Hematopoietic multipotent progenitor cell treated with erythropoietin and hydrocortisone succinate and interleukin-3 and kit ligand, for 15 days (in vitro differentiated cells): Measurements from ENCODE around the gene THSD7A.

ENCODE experiments used
- DNase-seq: peaks from one replicate; pipeline ENCODE4 v3.0.0-alpha.2; 2015; ENCODE audit warnings: low spot score

THSD7A gene

DNA sequence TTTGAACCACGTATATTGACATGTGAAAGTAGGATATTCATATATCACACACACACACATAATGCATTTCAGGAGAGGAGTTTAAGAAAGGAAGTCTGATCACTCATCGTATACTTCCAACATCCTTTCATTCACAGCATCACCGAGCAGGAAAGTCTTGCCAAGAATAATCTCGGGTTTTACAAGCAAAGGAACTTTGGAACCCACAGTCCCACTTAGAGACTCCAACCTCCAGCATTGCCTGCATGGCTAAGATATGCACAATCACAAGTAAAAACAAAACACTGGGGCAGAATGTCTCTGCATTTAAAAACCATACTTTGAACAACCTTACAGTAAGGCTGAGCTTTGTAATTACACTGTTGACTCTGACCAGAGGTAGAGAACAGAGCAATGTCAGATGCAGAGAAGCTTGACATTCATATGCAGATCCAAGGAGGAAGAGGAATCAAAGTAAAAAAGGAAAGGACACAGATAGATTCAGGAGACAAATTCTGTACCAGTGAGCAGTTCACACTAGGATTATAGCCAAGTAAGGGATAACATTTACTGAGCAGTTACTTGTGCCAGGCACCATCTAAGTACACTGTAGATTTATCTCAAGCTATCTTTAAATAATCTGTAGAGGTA is 14.8 kb downstream of the THSD7A start:
- no peak for DNase-seq

DNA sequence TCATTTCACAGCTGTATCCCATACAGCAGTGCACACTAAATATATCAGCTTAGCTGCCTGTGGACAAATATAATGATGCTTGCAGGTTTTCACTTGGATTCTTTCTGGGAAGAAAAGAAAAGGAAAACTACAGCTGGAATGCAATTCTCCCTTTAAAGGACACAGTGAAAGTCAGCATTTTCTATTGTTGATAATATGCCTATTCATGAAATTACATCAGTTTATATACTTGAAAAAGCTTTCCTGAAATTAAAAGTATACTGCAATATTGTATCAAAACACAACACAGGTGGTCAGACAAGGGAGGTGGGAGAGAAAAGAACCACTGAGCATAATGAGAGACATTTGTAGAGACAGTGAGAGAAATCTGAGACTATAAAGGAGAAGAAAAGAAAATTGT is 20.3 kb downstream of the THSD7A start:
- DNase-seq: no peak

DNA sequence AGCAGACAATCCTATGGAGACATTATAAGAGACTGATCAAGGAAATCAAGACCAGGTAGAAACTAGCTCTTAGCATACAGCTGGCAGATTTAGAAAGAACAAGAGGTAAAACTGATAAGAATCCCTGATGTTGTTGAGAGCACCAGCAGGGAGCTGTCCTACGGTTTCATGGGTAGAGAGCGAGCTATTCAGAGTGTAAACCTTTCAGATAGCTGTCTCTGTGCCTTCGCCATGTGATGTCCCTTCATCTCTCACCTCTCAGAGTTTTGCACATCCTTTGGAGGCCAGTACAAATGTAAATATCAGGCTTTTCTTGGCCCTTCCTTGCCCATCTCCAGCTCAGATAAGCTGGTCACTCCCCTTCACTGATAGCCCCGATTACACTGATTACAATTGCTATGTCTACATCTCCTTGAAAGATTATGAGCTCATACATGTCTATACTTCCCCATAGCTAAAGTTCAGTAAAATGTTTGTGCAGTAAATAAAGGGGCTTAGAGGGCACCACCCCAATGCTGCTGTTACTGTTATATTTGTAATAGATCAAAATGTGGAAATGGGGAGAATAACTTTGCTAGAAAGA is 21.9 kb downstream of the THSD7A start:
- no peak for DNase-seq

DNA sequence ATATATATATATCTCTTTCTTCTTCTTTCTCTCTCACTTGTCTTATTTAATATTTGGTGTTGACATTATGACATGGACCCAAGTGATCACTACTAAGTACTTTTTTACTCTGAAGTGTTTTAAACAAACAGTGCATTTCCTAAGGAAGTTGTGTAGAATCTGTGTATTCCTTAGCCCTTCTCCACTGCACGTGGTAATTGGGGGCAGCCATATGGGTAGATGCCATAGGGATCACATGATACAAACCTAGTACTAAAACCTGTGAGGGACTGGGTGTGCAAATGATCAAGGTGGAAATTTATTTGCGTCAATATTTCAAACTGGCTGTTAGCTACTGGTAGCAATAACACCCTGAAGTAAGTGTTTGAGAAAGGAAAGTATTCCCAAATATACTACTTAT is 25.0 kb downstream of the THSD7A start:
- no peak for DNase-seq

DNA sequence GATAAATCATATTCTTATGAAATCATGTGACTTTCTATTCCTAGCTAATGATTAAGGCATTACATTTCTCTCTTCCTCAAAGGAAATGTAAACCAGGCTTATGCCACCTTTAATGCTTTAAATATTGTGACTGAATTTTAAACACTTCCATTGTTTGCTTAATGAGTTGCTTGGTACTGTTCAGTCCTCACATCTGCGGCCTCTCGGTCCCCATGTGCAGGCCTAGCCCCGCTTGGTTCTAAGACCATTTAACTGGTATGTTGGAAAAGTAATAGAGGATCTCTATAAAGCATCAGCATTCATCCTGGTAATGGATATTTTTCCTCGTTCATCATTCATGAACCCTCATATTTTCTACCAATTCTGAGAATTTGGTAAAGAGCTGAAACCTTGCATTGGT is 27.4 kb downstream of the THSD7A start:
- no peak for DNase-seq

DNA sequence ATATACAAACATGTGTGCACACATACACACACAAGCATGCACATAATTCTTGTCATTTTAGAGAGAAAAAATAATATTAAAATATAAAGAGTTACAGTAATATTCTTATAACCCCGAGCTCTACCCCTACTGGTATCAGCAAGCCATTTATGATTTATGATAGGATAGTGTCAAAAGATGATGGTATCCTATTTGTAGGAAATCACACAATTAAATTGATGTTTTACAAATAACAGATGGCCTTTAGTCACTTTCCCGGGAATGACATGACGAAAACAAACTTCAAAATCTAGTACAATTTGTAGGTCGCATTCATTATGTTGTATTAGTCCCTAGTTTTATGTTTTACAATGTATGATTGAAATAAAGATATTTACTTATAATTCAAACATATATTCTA is 36.8 kb downstream of the THSD7A start:
- DNase-seq: no peak

DNA sequence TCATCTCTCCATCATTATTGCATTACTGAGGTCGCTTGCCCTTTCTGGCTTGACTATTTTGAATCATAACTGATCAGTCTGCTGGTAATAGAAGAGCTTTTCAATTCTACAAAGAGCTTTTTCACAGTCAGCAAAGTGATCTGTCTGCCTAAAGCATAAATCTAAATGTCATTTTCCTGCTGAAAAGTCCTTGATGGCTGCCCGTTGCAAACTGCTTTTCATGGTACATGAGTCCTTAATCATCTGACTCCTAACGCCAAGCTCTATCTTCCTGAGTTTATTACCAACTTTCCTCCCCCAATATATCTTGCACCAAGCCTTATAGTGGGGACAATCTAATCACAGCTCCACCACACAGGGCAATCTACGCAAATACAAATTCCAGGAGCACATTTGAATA is 39.8 kb downstream of the THSD7A start:
- no peak for DNase-seq

DNA sequence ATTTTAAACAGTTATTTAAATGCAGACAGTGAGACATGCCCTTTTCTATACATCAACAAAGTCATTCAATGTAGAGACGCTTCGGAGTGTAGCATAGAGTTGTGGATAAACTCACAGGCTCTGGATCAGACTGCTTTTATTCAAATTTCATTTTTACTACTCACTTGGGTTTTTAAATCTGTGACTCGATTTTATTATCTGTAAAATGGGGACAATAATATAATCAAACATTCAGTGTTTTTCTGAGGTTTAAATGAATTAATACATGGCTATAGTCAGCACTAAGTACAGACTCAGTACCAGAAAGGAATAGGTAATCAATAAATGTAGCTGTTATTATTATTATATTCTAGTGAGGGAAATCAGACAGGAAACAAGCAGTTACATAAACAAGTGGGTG is 43.4 kb downstream of the THSD7A start:
- no peak for DNase-seq

DNA sequence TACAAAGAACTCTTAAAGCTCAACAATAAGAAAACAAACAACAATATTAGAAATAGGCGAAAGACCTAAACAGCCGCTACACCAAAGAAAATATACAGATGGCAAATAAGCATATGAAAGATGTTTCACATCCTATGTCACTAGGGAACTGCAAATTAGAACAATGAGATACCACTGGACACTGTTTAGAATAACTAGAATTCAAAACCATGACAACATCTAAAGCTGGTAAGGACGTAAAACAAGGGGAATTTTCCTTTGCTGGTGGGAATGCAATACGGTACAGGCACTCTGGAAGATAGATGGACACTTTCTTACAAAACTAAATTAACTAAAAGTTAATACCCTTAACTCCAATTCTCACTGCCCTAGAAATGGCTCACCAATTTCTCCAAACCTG is 44.5 kb downstream of the THSD7A start:
- no peak for DNase-seq

DNA sequence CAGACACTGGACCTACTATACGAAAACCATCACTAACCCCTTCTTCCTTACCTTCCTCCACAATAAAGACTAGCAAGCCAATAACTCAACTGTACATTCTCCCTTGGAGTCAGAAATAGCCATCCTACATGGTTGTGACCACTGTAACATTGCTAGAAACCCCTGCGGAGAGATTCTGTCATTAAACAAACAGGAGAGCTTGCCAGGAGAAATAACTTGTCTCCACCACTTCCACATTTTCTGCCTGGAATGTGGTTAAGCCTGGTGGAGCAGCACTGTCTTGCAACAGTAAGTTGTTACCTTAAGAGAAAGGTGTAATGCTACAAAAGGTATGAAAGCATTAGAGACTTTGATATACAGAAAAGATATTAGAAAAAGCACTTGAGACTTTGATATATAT is 45.8 kb downstream of the THSD7A start:
- no peak for DNase-seq

DNA sequence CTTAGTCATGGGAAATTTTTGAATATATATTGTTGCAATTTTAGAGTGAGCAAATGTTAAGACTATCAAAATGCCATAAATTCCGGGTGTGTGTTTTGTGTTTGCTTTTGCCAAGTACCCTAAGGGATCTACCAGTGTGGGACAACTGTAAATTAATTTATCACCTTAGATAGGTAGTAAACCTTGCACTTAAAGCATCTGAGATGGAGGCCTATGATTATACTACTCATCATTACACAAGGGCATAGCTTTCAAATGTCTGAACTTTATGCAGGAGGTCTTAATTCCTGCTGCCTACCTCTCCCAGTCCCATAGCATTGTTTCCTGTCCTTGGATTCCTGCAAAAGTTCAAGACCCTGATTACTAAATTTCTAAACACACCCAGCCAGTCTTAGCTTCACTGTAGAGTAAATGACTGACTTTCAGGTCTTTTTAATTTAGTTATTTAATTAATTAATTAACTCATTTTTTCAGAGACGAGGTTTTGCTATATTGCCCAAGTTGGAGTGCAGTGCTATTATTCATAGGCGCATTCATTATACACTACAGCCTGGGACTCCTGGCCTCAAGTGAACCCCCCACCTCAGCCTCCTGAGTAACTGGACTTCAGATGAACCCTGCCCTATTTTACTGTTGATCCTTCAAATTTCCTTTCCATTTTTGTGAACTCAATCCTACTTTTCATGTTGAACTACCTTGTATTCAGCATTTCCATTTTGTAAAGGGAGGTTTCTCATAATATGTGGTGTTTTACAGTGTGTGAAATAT is 47.0 kb downstream of the THSD7A start:
- DNase-seq: no peak

DNA sequence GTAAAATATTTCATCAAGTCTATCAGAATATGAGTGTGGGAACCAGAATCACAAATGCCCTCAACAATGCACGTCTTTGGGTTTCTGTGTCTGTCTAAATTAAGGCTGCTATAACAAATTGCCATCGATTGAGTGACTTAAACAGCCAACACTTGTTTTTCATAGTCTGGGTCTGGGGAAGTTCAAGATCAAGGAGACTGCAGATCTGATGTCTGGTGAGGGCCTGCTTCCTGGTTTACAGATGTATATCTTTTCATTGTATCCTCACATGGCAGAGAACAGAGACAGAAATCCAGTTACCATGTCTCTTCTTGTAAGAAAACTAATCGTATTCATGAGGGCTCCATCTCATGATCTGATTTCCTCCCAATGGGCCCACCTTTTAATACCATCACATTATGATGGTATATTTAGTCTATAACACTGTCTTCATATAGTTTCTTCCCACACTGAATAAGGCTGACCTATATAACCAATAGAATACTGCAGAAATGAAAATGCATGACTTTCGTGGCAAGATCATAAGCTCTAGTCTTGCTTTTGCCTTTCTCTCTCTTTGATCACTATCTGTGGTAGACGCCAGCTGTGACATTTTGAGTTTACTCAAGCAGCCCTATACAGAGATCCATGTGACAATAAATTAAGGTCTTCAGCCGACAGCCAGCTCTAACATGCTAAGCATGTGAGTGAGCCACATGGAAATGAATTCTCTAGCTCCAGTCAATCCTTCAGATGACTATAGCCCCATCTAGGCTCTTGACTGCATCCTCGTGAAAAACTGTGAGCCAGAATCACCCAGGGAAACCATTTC is 51.9 kb downstream of the THSD7A start:
- no peak for DNase-seq

DNA sequence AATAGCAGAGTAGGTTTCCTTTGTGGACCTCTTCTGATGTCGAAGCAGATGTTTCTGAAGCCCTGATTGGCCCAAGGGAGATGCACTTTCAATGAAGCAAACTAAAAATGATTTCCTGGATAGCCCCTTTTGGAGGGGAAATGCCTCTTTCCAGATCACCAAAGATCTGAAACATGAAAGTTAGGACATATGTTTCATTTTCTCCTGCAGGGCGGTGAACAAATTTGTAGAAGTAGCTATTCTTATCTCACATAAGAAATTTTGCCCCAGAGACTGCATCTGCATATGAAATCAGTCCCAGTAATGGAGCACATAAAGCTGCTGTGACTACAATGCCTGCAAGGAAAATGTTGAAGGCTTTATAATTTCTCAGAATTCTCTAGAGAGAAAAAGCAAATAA is 56.0 kb downstream of the THSD7A start:
- no peak for DNase-seq

DNA sequence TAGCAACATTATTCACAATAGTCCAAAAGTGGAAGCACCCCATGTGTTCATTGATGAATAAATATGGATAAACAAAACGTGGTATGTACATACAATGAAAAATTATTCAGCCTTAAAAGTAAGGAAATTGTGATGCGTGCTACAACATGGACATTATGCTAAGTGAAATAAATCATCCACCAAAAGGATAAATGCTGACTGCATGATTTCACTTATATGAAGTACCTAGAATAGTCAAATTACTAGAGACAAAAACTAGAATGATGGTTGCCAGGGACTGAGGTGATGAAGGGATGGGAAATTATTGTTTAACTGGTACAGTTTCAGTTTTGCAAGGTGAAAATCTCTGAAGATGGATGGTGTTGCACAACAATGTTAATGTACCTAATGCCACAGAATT is 56.6 kb downstream of the THSD7A start:
- DNase-seq: no peak

DNA sequence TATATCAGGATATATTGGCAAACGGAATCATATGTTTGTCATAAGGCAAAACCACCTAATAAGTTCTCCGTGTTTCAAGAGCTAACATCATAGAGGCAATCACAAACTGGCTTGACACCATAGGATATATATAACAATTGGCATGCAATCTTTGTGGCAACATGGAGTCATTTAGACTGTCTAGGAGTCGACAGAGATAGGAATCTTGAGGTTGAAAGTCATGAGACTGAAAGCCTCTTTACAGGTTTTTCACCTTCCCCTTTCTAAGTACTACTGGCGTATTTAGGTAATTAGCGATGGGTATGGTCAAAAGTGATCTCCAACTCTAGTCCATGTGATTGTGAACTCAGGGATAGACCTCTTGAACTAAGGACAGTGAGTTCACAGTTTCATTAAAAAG is 63.7 kb downstream of the THSD7A start:
- DNase-seq: no peak

DNA sequence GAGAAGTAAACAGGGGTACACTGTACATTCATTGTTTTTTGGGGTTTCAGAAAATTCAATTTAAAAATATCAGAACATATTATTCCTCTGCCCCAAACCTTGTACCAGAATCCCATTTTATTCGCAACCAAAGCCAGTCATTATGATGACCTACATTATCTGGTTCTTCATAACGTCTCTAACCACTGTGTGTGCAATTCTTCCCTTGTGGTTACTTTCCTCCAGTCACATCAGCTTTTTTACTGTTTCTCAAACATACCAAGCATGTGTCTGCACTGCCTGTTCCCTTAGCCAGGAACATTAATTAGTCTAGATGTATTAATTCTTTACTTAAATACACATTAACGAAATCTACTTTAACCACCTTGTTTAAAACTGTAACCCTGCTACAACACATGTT is 64.8 kb downstream of the THSD7A start:
- no peak for DNase-seq

DNA sequence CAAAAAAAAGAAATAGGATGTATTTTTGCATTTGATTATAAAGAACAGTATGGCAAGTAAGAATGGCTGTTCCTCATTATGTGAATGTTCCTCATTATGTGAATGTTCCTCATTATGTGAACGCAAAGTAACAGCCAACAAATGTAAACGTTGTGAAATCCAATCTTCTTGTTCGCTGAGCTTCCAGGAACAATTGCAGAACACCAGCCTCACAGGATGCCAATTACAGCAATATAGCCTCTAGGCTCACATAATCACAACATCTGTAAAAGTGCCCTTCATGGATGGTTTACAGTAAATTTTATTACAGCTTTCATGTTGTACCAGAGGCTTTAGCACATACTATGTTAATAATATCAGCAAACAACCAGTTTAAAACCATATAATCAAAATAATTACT is 71.6 kb downstream of the THSD7A start:
- DNase-seq: no peak

DNA sequence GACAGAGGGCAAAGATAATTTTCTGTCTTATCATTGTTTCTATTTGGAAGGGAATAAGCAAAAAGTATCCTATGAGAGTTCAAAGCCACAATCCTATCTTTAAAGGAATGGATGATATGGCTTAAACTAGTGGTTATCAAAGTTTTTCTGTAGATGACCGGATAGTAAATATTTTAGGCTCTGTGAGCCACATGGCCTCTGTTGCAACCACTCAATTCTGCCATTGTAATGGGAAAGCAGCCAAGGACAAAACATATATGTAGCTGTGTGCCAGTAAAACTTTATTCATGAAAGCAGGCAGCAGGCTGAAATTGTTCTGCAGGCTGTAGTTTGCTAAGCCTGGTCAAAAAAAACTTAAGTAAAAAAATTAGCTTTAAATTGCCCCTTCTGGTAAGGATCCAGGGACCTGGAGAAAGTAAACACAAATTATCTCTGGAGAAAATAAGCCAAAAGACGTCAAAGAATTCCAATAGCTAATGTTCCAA is 73.3 kb downstream of the THSD7A start:
- no peak for DNase-seq

DNA sequence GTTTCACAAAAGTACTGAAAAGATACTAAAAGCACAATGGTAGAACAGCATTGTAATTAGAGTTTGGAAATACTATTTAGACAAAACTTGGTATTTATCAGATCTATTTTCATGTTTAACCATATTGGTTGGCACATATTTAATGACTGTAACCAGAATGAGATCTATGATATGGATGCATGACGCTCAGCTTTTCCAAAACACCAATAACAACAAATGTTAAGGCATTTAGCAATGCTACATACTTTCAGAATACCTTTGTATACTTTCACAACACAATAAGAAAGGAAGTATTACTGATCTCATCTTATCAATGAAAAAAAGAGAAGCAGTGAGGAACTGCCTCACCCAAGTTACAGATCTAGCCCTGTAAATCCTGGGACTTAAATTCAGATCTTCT is 74.8 kb downstream of the THSD7A start:
- no peak for DNase-seq

DNA sequence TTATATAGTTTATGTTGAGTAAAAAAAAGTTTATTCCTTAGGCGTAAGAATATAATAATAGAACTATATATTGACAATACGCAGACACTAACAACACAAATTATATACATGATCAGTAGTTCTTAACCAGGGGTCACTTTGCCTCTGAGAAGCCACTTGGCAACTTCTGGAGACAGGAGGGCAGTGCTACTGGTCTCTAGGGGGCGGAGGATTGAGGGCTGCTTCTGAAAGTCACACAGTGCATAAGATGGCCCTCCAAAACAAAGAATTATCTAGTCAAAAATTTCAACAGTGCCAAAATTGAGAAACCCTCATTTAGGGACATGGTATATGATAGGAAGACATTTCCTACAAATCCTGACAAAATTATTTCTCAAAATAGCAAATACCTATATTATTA is 77.1 kb downstream of the THSD7A start:
- DNase-seq: no peak

DNA sequence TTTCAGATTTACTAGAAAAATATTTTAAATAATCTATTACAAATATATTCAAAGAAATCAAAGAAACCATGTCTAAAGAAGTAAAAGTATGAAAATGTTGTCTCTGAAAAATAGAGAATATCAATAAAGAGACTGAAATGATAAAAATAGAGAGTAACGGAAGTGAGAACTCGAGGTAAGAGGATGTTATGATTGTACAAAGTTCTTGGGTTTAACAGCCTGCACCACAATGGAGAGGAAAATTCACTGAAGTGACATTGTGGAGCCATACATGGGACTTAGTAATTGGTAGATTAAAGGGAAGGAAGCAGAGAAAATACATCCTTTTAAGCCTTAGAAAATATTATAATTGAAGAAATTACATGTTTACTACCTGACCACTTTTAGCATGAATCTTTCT is 77.9 kb downstream of the THSD7A start:
- no peak for DNase-seq

DNA sequence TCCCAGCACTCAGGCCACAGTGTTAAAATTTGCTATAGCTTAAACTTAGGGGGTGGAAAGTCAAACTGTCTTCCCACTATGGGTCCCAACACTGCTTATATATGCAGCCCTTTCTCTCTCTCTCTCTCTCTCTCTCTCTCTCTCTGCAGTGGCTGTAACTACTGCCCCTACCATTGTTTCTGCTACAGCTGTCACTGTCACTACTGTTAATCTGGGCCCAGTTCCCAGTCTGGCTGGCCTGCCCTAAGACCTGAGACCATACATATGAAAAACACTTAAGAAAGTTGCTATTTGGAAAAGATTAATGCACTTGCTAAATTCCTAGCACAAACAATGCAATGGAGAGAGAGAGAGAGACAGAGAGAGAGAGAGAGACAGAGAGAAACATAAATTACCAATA is 78.6 kb downstream of the THSD7A start:
- DNase-seq: no peak
